HK-2 (cell line): Measurements from ENCODE around the gene PRRC2A.
A peak's percentile ranks its signal among the peaks of the same experiment; 100 is the strongest.

Experiments used
- DNase-seq: peaks from one replicate; pipeline ENCODE4 v3.0.0-alpha.2; 2018; ENCODE audit not compliant: unreplicated experiment

The PRRC2A gene

DNA sequence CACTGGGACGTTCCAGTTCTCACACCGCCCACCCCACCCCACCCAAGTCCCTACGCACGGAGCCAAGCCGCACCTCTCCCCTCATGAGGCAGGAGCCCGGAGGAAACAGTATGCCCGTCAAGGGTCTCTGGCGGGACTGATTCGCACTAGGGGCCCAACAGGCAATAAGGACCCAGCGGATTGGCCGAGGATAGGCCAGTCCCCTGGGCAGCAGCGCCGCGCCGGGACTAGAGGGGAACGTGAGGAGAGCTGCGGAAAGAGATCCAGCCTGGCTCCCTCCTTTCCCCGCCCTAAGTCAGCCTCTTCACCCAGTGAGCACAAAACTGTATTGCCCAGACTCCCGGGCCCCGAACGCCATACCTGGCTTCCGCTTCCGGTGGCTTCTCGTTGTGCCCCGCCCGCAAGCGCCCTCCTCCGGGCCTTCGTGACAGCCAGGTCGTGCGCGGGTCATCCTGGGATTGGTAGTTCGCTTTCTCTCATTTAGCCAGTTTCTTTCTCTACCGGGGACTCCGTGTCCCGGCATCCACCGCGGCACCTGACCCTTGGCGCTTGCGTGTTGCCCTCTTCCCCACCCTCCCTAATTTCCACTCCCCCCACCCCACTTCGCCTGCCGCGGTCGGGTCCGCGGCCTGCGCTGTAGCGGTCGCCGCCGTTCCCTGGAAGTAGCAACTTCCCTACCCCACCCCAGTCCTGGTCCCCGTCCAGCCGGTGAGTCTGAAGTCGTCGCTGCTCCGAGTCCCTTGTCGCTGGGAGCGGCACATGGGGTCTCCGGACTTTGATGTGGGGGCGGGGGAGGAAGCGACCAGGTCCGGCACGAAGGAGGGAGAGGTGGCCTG is 45.2 kb downstream of the PRRC2A start, which contains the start of gene CSNK2B:
CSNK2B (plus strand) TSS at position 580 of the 836 bp plus-strand sequence. CDS start 752 bp downstream, outside the sequence.
- peak; percentile 98 for DNase-seq

GRCh38 chr6:31666337-31666965 is 45.9 kb downstream of the PRRC2A start:
- DNase-seq, result no peak

- DNase-seq, result no peak
Observed at GRCh38 chr6:31669676-31670075, 49.2 kb downstream of the PRRC2A start, which contains the start of gene LY6G5B. LY6G5B (plus strand) TSS chr6:31669976; CDS start chr6:31670951, 975 bp downstream.

DNA sequence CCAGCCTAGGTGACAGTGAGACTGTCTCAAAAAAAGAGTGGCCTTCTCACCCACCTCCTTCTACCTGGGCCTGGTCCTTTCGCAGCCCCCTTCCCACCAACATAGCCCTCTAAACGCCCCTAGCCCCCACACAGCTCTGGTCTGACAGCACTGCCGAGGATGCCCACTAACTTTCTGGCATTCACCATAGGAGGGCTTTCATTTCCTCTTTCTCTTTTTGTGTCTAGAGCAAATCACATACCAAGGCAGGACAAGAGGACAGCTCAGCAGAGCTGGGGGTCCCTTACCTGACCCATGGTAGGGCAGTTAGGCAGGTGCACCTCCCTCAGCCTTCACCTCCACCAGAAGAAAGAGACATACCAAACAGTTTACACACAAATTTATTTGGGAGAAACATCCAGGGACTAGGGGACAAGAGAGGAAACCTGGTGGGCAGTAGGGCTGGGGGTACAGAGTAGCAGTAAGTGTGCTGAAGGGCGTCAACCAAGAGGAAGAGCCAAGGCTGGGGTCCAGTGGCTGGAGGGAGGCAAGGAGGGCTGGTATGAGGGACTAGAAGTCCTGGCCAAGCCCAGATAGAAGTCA is 55.9 kb downstream of the PRRC2A start:
- DNase-seq, result no peak

GRCh38 chr6:31676904-31677303 is 56.4 kb downstream of the PRRC2A start:
- no peak for DNase-seq

DNA sequence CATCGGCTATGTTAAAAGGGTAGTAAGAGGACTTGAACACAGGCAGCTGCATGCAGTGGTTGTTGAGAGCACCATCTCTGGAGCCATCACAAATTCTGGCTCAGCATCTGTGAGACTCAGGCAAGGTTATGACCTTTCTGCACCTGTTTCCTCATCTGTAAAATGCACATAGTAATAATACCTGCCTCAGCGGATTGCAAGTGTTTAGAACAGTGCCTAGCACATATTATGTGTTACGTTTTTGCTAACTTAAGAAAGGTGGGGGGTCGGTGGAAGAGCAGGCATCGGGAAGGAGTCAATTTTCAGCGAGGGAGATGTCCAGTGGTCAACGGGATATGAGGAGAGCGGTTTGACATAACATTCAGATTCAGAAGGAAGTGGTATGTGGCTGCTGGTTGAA is 57.4 kb downstream of the PRRC2A start:
- DNase-seq, result no peak

GRCh38 chr6:31680226-31681134 is 60.0 kb downstream of the PRRC2A start, which contains the start of gene LY6G5C:
LY6G5C (minus strand) TSS chr6:31681067; CDS start chr6:31680373, 694 bp downstream.
- peak; percentile 80 for DNase-seq

DNA sequence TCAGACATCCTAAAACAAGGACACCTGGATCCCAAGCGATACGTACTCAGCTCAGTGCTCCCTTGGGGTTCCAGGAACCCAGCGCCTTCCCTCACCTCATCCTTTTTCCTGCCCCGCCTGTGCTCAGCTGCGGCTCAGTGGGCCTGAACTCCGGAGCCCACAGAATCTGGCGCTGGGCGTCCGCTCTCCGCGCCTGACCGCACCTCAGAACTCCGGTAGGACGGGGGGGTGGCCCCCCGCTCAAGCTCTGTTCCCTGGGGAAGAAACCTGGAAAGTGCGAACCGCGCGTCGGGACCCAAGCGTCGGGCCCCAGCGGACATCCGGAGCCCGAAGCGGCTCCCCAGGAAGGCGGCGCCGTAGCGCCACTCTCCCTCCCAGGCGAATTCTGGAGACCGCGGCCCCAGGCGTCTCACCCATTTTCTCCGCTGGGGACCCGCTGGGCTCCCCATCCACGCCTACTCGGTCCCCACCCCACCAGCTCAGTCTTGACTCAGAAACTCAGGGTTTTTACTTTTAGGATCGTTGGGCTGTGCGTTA is 60.7 kb downstream of the PRRC2A start:
- peak; percentile 70 for DNase-seq

DNA sequence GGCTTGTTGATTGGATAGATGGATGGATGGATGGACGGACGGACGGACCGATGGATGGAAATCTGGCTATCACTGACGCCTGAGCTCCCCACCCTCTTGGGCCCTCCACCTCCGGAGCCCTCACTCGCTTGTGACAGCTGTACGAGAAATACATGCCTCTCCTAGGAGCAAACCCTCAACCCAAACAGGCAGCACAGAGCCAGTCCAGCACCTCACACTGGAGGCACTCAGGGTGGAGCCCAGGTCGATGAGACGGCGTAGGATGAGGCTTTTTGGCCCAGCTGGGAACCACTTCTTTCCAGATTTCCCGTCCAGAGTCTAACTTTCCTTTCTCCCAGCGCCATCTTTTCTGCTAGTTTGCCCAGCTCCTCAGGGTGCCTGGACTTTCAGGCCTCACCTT is 63.1 kb downstream of the PRRC2A start:
- DNase-seq, result no peak

DNA sequence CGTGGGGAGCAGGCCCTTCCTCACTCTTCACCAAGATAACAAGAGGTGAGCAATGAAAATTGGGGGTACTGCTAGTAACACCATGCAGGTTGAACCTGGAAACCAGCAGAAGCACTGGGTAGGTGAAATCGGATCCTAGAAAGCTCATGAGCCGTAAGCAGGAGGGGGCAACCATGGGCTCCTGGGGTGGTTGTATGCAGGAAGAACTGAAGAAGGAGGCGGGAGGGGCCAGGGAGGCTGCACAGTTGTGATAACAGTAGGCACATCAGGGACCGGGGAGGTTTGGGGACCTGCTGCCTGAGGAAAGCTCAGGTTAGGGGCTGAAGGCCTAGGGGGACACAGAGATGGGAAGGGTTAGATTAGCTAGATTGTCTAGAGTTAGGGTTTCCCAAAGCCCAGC is 66.0 kb downstream of the PRRC2A start:
- DNase-seq, result no peak

GRCh38 chr6:31687321-31687720 is 66.8 kb downstream of the PRRC2A start:
- no peak for DNase-seq
